ENCODE data around the gene PLA2G5. TPM values are rescaled to one million over a fixed set of nuclear protein-coding genes. Genes with fewer than 3 reads are reported as not detected.

Gene PLA2G5
- polyA plus RNA-seq, 1 donor (not counting 4 experiments of a cell fraction or from before 2014, with no cell fraction given), result 0.16 TPM

DNA sequence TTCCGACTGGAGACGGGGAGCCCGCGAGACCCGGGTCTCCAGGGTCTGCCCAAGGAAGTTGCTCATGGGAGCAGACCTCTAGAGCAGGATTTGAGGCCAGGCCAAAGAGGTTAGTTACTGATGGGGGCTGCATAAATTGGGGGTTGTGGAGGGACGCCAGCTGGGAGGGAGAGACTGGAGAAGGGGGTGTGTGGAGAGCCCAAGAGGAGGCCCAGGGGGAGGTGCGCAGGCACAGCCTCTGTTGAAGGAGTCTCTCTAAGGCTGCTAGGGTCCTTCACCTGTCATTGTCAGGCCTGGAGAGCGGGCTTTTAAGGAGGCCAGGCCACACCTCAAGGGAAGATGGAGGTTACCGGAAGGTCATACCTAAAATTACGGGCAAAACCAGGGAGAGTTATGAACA is 363 bp downstream of the PLA2G5 start:
- H3K9me3 ChIP-seq (ENCODE audit: control insufficient read depth, low read depth, low read length), result no peaks in the 10 kb centered on the region
- no peak overlapping the region for H2AFZ ChIP-seq (ENCODE audit: control insufficient read depth, low read length)
- no peaks in the 10 kb centered on the region for H4K20me1 ChIP-seq (ENCODE audit: control insufficient read depth, extremely low read depth, insufficient read depth, low read length)
- peaks cover 5% of the 10 kb centered on the region for H3K27me3 ChIP-seq (ENCODE audit: control insufficient read depth, extremely low read depth, insufficient read depth, low read length)
- no peaks in the 10 kb centered on the region for H3K36me3 ChIP-seq (ENCODE audit: control insufficient read depth in 2 of 2, extremely low read depth in 1 of 2, insufficient read depth in 2 of 2, low read length in 2 of 2)
- dilution Hi-C loops (cut with MboI; ENCODE audit: extremely low pct_ligation_motif_present, low sequenced_read_pairs), result no loop called here
- no peaks in the 10 kb centered on the region for H3K79me2 ChIP-seq (ENCODE audit: control insufficient read depth, insufficient read depth, low read length)
- H3K4me2 ChIP-seq (ENCODE audit: control insufficient read depth, extremely low read depth, insufficient read depth, low read depth, low read length), result no peak overlapping the region
- no peak for TF ChIP-seq EZH2 (IDR thresholded peaks at IDR 0.05; ENCODE audit: low read length)
- TF ChIP-seq, protein P1, sequence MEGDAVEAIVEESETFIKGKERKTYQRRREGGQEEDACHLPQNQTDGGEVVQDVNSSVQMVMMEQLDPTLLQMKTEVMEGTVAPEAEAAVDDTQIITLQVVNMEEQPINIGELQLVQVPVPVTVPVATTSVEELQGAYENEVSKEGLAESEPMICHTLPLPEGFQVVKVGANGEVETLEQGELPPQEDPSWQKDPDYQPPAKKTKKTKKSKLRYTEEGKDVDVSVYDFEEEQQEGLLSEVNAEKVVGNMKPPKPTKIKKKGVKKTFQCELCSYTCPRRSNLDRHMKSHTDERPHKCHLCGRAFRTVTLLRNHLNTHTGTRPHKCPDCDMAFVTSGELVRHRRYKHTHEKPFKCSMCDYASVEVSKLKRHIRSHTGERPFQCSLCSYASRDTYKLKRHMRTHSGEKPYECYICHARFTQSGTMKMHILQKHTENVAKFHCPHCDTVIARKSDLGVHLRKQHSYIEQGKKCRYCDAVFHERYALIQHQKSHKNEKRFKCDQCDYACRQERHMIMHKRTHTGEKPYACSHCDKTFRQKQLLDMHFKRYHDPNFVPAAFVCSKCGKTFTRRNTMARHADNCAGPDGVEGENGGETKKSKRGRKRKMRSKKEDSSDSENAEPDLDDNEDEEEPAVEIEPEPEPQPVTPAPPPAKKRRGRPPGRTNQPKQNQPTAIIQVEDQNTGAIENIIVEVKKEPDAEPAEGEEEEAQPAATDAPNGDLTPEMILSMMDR (optimal IDR thresholded peaks at IDR 0.05 in 1 of 3, IDR thresholded peaks at IDR 0.05 in 1 of 3, conservative IDR thresholded peaks at IDR 0.05 in 1 of 3; ENCODE audit: extremely low read depth in 1 of 3, insufficient read depth in 2 of 3, low read length in 3 of 3), result no peak
- H3K9me1 ChIP-seq (ENCODE audit: control insufficient read depth, extremely low read depth, insufficient read depth, low read length), result no peaks in the 10 kb centered on the region
- no peak overlapping the region for H3K27ac ChIP-seq (ENCODE audit: control insufficient read depth, insufficient read depth, low read length)
- no peaks in the 10 kb centered on the region for H3K4me1 ChIP-seq (ENCODE audit: control insufficient read depth, extremely low read depth, insufficient read depth, low read length)
- H3K4me3 ChIP-seq (ENCODE audit: control insufficient read depth in 2 of 3, extremely low read depth in 1 of 3, insufficient read depth in 2 of 3, low read depth in 1 of 3, low read length in 3 of 3), result no peak overlapping the region
- no peak overlapping the region for H3K9ac ChIP-seq (ENCODE audit: control insufficient read depth, extremely low read depth, insufficient read depth, low read length)
- DNase-seq (ENCODE audit: low read depth, low spot score) (no peak), FAIRE-seq (no peak)

DNA sequence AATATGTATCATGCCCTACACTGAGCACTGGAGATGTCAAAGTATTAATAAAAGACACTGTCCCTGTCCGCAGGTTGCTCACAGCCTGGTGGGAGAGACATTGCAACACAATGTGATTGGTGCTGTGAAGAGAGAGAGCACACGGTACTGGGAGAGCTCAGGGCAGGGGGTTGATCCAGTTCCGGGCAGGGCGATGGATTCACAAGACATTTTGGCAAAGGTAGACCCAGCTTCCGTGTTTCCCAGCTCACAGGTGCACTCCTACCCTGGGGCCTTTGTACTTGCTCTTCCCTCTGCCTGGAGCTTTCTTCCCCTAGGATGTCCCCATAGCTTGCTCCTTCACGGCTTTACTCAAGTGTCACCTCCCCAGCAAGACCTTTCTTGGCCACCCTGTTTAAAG is 1.4 kb downstream of the PLA2G5 start:
- no peak for FAIRE-seq

More for the DNA sequence above, 1.4 kb downstream of the PLA2G5 start:
- Histone ChIP-seq H4K20me1 (ENCODE audit: control insufficient read depth, extremely low read depth, insufficient read depth, low read length) (no peaks in the 10 kb centered on the region), H3K4me1 (ENCODE audit: control insufficient read depth, extremely low read depth, insufficient read depth, low read length) (no peaks in the 10 kb centered on the region), H3K9me1 (ENCODE audit: control insufficient read depth, extremely low read depth, insufficient read depth, low read length) (no peaks in the 10 kb centered on the region), H3K9ac (ENCODE audit: control insufficient read depth, extremely low read depth, insufficient read depth, low read length) (no peak overlapping the region), H3K4me3 (ENCODE audit: control insufficient read depth in 2 of 3, extremely low read depth in 1 of 3, insufficient read depth in 2 of 3, low read depth in 1 of 3, low read length in 3 of 3) (no peak overlapping the region), H3K27me3 (ENCODE audit: control insufficient read depth, extremely low read depth, insufficient read depth, low read length) (peaks cover 5% of the 10 kb centered on the region), H3K79me2 (ENCODE audit: control insufficient read depth, insufficient read depth, low read length) (no peaks in the 10 kb centered on the region), H3K27ac (ENCODE audit: control insufficient read depth, insufficient read depth, low read length) (no peak overlapping the region), H3K9me3 (ENCODE audit: control insufficient read depth, low read depth, low read length) (no peaks in the 10 kb centered on the region), H2AFZ (ENCODE audit: control insufficient read depth, low read length) (no peak overlapping the region), H3K4me2 (ENCODE audit: control insufficient read depth, extremely low read depth, insufficient read depth, low read depth, low read length) (no peak overlapping the region), H3K36me3 (ENCODE audit: control insufficient read depth in 2 of 2, extremely low read depth in 1 of 2, insufficient read depth in 2 of 2, low read length in 2 of 2) (no peaks in the 10 kb centered on the region)
- no peak for TF ChIP-seq EZH2 (IDR thresholded peaks at IDR 0.05; ENCODE audit: low read length)
- TF ChIP-seq, protein P1 (optimal IDR thresholded peaks at IDR 0.05 in 1 of 3, IDR thresholded peaks at IDR 0.05 in 1 of 3, conservative IDR thresholded peaks at IDR 0.05 in 1 of 3; ENCODE audit: extremely low read depth in 1 of 3, insufficient read depth in 2 of 3, low read length in 3 of 3), result no peak
- DNase-seq (ENCODE audit: low read depth, low spot score), result no peak
- dilution Hi-C loops (cut with MboI; ENCODE audit: extremely low pct_ligation_motif_present, low sequenced_read_pairs), result no loop called here

Data from keratinocyte (primary cell).